OCI-LY3 (cell line): Measurements from ENCODE around the gene HSD17B2.

Experiments used
- CTCF ChIP-seq: fragments of 200-600, 300-600 bp; sonication (generic); IDR thresholded peaks from 2 replicates; pipeline ENCODE4 v1.5.1; 2014; ENCODE audit warnings: antibody characterized with exemption, low read length, low read depth
- EZH2phosphoT487 ChIP-seq: fragments of 200-600 bp; shearing (Covaris generic); IDR thresholded peaks from 2 replicates; pipeline ENCODE4 v1.6.1; 2018; ENCODE audit warnings: antibody characterized with exemption, mixed run types, low read depth

- TF ChIP-seq CTCF (no peak), EZH2phosphoT487 (no peak)
These were observed 6.5 kb downstream of the HSD17B2 start for GRCh38 chr16:82041542-82041941.
